GM18861 (cell line): Measurements from ENCODE around the gene GJB5.

Experiments
- ATAC-seq: cut with Tn5 transposase; IDR thresholded peaks from one replicate; pipeline ENCODE4 v1.9.1; 2021; ENCODE audit not compliant: unreplicated experiment

Gene GJB5

GRCh38 chr1:34744851-34745250 lies 10.0 kb upstream of the GJB5 start:
- ATAC-seq, result no peak

GRCh38 chr1:34745666-34746065 lies 9.2 kb upstream of the GJB5 start:
- no peak for ATAC-seq

GRCh38 chr1:34746101-34746500 lies 8.7 kb upstream of the GJB5 start:
- ATAC-seq, result no peak

DNA sequence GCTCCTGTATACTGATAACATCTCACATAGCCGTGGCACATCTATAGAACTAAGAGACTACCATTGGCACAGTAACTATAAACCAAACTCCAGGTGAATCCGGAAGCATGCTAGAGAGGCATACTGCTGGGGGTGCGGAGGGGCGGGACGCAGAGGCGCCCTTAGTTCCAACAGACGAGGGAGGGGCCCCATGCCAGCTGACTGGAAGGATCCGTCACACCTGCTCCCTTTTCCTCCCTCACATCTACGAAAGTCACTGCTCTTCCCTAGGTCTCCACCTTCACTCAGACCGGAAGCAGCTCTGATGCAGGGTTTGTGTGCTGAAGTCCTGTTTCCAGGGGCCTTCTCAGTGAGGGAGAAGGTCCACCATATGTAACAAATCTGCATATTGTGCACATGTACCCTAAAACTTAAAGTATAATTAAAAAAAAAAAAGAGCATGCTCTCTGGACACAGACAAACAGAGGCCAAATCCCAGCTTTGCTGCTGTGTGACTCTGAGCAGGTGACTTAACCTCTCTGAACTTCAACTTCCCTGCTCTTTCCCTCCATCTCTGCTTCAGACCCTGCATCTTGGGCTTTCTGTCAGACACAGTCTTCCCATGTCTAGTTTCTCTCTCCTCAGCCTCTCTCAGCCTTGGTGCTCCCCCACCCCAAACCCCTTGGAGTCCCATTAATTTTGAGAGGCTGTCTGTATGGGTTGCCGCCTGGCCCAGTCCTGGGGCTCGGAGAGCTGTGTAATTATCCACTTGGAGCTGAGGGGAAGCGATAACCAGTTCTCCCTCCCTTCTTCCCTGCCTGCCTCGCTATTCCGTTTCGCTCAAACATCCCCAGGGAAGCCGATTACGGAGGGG lies 7.8 kb upstream of the GJB5 start:
- no peak for ATAC-seq

GRCh38 chr1:34747638-34747941 lies 7.3 kb upstream of the GJB5 start:
- no peak for ATAC-seq

DNA sequence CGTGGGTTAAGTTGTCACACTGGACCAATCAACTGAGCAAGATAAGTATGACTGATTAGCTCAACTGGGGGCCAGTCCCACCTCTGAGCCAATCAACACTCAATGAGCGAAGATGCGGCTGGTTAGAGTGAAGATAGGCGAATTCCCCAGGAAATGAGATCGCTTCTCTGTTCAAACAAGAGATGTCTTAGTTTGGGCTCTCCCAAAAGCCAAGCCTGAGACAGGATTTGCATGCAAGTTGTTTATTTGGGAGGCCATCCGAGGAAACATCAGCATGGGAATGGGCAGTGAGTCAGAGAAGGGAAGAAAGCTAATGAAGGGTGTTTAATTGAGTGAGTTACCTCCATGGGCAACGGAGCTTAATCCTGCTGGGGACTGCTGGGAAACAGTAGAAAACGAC lies 4.9 kb upstream of the GJB5 start:
- ATAC-seq, result no peak

DNA sequence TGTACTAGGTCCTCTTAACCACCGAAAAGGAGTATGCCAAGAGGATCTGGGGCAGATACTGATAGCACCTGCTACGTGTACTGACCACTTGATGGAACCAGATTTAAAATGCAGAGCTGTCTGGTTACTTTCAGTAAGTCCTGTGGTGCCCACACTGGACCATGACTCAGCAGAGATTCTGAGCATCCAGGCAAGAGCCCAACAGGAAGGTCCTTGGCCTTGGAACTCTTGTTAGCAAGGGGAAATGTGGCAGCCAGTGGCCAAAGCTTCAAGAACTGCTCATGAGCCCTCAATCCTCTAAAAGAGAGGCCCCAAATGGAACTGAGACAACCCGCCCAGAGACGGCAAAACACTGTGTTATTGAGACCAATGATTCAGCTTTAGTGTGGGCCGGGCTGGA lies 4.2 kb upstream of the GJB5 start:
- ATAC-seq, result no peak

GRCh38 chr1:34753163-34753562 lies 1.7 kb upstream of the GJB5 start:
- ATAC-seq, result no peak

DNA sequence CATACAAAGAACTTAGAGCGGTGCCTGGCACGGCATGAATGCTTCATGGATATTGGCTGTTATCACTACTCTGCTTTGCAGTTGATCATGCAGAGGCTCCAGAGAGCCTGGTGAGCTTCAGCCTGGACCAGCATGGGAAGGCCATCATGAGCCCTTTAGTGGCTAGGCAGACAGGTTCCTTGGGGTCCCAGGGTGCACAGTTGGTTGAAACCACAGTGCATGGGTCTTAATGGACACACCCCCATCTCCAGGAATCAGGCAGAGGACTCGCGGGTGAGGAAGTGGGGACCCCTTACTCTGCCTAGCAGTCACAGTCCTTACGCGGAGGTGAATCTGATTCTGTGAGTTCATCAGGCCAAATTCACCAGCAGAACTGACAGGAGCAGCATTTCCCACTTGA lies 1.1 kb downstream of the GJB5 start:
- no peak for ATAC-seq

- ATAC-seq, result no peak
Measured at GRCh38 chr1:34757386-34757785, 2.5 kb downstream of the GJB5 start.

- ATAC-seq, result no peak
Measured at GRCh38 chr1:34758751-34759150, 3.9 kb downstream of the GJB5 start.

- ATAC-seq, result no peak
Measured at GRCh38 chr1:34759503-34760357, 4.9 kb downstream of the GJB5 start, which contains the start of gene GJB4. Gene GJB4, plus strand, starts transcription at chr1:34759740. Its CDS starts 1,515 bp downstream, at chr1:34761255.

DNA sequence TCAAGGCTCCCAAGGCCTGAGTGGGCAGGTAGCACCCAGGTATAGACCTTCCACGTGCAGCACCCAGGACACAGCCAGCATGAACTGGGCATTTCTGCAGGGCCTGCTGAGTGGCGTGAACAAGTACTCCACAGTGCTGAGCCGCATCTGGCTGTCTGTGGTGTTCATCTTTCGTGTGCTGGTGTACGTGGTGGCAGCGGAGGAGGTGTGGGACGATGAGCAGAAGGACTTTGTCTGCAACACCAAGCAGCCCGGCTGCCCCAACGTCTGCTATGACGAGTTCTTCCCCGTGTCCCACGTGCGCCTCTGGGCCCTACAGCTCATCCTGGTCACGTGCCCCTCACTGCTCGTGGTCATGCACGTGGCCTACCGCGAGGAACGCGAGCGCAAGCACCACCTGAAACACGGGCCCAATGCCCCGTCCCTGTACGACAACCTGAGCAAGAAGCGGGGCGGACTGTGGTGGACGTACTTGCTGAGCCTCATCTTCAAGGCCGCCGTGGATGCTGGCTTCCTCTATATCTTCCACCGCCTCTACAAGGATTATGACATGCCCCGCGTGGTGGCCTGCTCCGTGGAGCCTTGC lies 6.4 kb downstream of the GJB5 start:
- ATAC-seq, result no peak

GRCh38 chr1:34761776-34762307 lies 7.0 kb downstream of the GJB5 start:
- no peak for ATAC-seq

DNA sequence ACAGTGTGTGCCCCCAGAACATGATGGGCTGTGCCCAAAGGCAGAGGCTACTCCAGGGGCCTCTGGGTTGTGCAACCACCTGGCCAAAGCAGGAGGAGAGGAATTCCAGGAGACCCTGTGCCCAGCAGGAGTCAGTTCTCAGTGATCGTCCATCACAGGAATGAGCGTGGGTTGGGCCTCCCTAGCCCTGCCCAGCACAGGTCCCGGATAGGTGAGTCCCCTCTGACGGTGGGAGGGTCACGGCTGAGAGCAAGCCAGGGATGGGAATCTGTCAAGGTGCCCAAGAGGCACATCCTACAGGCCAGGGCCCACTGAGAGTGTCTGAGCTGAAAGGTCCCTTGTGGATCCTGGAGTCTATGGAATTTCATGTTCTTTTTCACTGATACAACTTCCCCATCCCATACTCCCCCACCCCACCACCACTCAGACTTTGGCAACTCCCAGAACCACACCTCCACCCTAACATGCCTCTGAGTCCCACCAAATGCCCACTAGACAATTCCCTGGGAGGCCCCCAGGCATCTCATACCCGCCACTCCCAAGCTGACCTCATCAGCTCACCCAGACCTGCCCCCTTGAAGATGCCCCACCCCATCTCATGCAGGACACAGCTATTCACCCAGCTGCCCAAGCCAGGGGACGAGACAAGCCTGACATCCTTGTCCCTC lies 7.8 kb downstream of the GJB5 start:
- no peak for ATAC-seq

DNA sequence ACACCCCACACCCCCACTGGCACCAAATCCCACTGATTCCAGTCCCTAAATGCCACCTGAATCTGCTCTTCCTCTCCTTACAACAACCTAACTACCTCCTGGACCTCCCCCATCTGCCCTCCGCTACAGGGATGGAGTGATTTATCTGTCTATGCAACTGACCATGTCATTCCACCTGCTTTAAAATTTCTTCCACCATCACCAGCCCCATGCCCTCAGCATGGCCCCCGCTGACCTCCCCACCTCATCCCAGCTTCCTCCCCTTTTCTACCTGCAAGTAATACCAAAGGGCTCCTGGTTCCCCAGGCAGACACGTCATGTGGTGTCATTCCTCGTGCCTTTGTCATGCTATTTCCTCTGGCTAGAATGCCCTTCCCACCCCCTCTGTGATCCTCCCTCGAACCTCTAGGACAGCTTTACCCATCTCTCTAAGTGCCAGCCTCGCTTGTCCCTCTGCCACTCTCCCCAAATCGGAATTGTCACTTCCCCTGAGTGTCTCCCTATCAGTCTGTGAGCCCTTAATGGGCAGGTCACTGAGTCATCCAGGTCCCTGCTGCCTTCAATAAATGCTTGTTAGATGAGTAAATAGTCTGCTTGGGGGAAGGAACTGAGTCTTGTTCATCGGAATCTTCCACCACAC lies 8.4 kb downstream of the GJB5 start:
- no peak for ATAC-seq

DNA sequence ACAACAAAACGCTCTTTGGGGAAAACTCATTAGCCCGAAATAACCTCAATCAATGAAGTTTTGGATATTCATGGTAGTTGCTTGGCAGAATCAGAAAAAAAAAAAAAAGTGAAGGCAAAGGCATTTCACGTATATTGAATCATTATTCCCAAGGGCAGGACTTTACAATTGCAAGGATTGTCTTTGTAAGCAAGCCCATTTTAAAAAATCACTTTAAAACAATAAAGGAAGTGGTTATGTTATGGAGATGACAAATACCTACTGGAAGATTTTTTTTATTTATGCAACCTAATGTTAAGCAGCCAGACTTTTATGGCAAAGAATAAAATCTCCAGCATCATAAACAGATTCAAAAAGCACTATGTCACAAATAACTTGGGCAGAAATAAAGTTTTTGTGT lies 14.0 kb downstream of the GJB5 start:
- no peak for ATAC-seq

GRCh38 chr1:34770891-34771504 lies 16.2 kb downstream of the GJB5 start:
- ATAC-seq, result no peak

GRCh38 chr1:34771573-34772371 lies 16.9 kb downstream of the GJB5 start:
- ATAC-seq, result no peak
